Dedifferentiated amniotic fluid mesenchymal stem cell (primary cell): ENCODE results near the gene KCNH5.

Experiments
- DNase-seq: peaks from one replicate; pipeline ENCODE4 v3.0.0-alpha.2; 2016; ENCODE audit errors: extremely low spot score

Gene KCNH5

GRCh38 chr14:62743560-62743959 is 301.7 kb downstream of the KCNH5 start:
- no peak for DNase-seq

GRCh38 chr14:62743118-62743517 is 302.1 kb downstream of the KCNH5 start:
- DNase-seq: no peak

GRCh38 chr14:62739647-62740046 is 305.6 kb downstream of the KCNH5 start:
- no peak for DNase-seq

- no peak for DNase-seq
Observed at GRCh38 chr14:62736048-62737043, 308.9 kb downstream of the KCNH5 start.

GRCh38 chr14:62734831-62735230 is 310.4 kb downstream of the KCNH5 start:
- no peak for DNase-seq

- DNase-seq: no peak
Observed at GRCh38 chr14:62722406-62722805, 322.9 kb downstream of the KCNH5 start.

GRCh38 chr14:62718629-62719028 is 326.6 kb downstream of the KCNH5 start:
- DNase-seq: no peak

- DNase-seq: no peak
Observed at GRCh38 chr14:62711351-62712023, 333.8 kb downstream of the KCNH5 start.

GRCh38 chr14:62710811-62711210 is 334.4 kb downstream of the KCNH5 start:
- no peak for DNase-seq

GRCh38 chr14:62709773-62710172 is 335.5 kb downstream of the KCNH5 start:
- no peak for DNase-seq

GRCh38 chr14:62706217-62706616 is 339.0 kb downstream of the KCNH5 start:
- DNase-seq: no peak

GRCh38 chr14:62697461-62697860 is 347.8 kb downstream of the KCNH5 start:
- no peak for DNase-seq

- DNase-seq: no peak
Observed at GRCh38 chr14:62696929-62697328, 348.3 kb downstream of the KCNH5 start.

GRCh38 chr14:62696331-62696924 is 348.8 kb downstream of the KCNH5 start:
- DNase-seq: no peak

- DNase-seq: no peak
Observed at GRCh38 chr14:62694075-62694474, 351.2 kb downstream of the KCNH5 start.

GRCh38 chr14:62692490-62693106 is 352.7 kb downstream of the KCNH5 start:
- no peak for DNase-seq

- DNase-seq: peak; percentile 98
Observed at GRCh38 chr14:62691647-62692489, 353.4 kb downstream of the KCNH5 start.

- no peak for DNase-seq
Observed at GRCh38 chr14:62689733-62690132, 355.5 kb downstream of the KCNH5 start.

GRCh38 chr14:62687818-62688217 is 357.4 kb downstream of the KCNH5 start:
- DNase-seq: no peak

GRCh38 chr14:62684376-62684775 is 360.9 kb downstream of the KCNH5 start:
- no peak for DNase-seq

GRCh38 chr14:62682208-62682607 is 363.1 kb downstream of the KCNH5 start:
- DNase-seq: no peak
